ENCODE results near the gene HLA-E.

- TF ChIP-seq CTCF (IDR thresholded peaks at IDR 0.05; ENCODE audit: extremely low read depth in 1 of 2, insufficient read depth in 1 of 2, low read depth in 1 of 2, low read length in 2 of 2): no peak
- no peak for TF ChIP-seq EZH2 (IDR thresholded peaks at IDR 0.05; ENCODE audit: borderline replicate concordance, low read depth, low read length, severe bottlenecking)
- TF ChIP-seq POLR2A (IDR thresholded peaks at IDR 0.05; ENCODE audit: low read depth, low read length): no peak
- no peak for TF ChIP-seq MAX (IDR thresholded peaks at IDR 0.05; ENCODE audit: insufficient read depth, insufficient read length)
- no peak for TF ChIP-seq MYC (IDR thresholded peaks at IDR 0.05; ENCODE audit: low read depth, low read length)
- no peak for TF ChIP-seq POLR2AphosphoS5 (IDR thresholded peaks at IDR 0.05; ENCODE audit: insufficient read depth, low read depth, low read length)
- no peak for TF ChIP-seq FOS (IDR thresholded peaks at IDR 0.05; ENCODE audit: borderline replicate concordance, insufficient read depth, low read length)
- TF ChIP-seq JUN (IDR thresholded peaks at IDR 0.05; ENCODE audit: borderline replicate concordance, insufficient read depth, insufficient read length, low read depth): no peak
Measured at GRCh38 chr6:30470968-30471367, 18.3 kb upstream of the HLA-E start.
